Measurements from ENCODE around the gene ZNF331.

DNA sequence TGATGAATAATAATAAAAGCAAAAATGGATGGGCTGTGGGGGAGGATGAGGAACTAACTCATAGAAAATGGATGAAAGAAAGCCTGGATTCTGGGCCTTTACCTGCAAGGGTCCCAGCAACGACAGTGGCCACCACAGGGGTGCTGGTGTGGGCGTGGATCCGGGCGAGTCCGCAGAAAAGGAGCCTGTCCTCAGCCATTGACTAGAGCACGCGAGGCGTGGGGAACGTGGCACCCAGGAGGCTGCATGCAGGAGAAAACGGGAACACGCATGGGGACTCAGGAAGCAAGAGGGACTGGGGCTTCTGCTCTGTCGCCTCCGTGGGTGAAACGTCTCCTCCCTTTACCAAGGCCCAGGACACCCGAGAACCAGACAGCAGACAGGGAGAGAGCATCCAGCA lies 68.1 kb downstream of the ZNF331 start:
- TF ChIP-seq, protein P1, sequence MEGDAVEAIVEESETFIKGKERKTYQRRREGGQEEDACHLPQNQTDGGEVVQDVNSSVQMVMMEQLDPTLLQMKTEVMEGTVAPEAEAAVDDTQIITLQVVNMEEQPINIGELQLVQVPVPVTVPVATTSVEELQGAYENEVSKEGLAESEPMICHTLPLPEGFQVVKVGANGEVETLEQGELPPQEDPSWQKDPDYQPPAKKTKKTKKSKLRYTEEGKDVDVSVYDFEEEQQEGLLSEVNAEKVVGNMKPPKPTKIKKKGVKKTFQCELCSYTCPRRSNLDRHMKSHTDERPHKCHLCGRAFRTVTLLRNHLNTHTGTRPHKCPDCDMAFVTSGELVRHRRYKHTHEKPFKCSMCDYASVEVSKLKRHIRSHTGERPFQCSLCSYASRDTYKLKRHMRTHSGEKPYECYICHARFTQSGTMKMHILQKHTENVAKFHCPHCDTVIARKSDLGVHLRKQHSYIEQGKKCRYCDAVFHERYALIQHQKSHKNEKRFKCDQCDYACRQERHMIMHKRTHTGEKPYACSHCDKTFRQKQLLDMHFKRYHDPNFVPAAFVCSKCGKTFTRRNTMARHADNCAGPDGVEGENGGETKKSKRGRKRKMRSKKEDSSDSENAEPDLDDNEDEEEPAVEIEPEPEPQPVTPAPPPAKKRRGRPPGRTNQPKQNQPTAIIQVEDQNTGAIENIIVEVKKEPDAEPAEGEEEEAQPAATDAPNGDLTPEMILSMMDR (IDR thresholded peaks at IDR 0.05): no peak
- no peak for TF ChIP-seq POLR2A (IDR thresholded peaks at IDR 0.05)
